ENCODE measurements around the gene ANO1.

ANO1 gene

DNA sequence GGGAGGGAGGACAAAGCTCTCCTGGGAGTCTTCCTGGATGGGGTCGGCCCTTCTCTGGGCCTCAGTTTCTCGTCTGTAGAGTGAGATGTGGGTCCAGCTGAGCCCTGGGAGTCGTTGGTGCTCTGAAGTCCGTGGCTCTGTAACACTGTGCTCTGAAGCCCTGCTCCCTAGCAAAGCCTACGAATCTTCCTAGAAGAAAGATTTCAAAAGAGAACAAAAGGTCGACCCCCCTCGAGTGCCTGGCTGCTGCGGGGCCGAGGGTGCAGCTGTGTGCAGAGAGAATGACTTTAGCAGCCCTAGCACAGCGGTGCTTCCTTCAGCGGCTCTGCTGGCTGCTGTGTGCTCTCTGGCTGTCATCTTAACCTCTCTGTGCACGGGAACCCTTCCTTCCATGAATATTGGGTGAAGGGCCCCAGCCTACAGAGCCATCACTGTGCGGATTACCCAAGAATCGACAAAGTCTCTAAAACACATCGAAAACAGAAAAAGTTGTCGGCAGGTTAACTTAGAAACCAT is 10.7 kb downstream of the ANO1 start:
- TF ChIP-seq, protein P1, sequence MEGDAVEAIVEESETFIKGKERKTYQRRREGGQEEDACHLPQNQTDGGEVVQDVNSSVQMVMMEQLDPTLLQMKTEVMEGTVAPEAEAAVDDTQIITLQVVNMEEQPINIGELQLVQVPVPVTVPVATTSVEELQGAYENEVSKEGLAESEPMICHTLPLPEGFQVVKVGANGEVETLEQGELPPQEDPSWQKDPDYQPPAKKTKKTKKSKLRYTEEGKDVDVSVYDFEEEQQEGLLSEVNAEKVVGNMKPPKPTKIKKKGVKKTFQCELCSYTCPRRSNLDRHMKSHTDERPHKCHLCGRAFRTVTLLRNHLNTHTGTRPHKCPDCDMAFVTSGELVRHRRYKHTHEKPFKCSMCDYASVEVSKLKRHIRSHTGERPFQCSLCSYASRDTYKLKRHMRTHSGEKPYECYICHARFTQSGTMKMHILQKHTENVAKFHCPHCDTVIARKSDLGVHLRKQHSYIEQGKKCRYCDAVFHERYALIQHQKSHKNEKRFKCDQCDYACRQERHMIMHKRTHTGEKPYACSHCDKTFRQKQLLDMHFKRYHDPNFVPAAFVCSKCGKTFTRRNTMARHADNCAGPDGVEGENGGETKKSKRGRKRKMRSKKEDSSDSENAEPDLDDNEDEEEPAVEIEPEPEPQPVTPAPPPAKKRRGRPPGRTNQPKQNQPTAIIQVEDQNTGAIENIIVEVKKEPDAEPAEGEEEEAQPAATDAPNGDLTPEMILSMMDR (conservative IDR thresholded peaks at IDR 0.05; ENCODE audit: low read depth, low read length): no peak
- Histone ChIP-seq H3K36me3 (ENCODE audit: insufficient read depth) (no peaks in the 10 kb centered on the region), H3K4me2 (no peak overlapping the region), H3K4me3 (IDR thresholded peaks at IDR 0.05; ENCODE audit: insufficient read depth, low read depth, low read length) (no peak overlapping the region), H3K79me2 (ENCODE audit: insufficient read depth, low read depth) (no peaks in the 10 kb centered on the region), H4K20me1 (ENCODE audit: insufficient read depth) (no peaks in the 10 kb centered on the region), H3K27me3 (ENCODE audit: insufficient read depth, low read depth) (peaks cover 8% of the 10 kb centered on the region; the same call in 1 of the 2 replicates), H3K9ac (no peak overlapping the region), H3K4me1 (ENCODE audit: low read depth, poor library complexity, severe bottlenecking) (no peaks in the 10 kb centered on the region), H3K27ac (no peak overlapping the region), H2AFZ (ENCODE audit: low read depth) (no peak overlapping the region)

DNA sequence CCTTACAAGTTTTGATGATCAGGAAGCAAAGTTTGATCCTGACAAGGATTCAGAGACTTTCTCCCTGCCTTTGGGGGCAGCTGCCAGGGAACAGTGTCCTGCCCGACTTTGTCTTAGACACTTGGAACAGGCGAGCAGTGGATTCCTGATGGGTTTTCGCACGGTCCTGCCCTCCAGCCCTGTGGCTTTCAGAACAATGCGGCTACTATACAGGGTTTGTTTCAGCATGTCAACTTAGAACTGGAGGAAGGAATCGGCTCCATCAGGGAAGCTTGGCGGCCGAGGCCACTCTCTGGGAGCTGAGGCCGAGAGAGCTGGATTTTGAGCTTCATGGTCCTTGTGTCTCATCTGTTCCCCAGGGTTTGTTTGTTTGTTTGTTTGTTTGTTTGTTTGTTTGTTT is 11.5 kb downstream of the ANO1 start:
- no peak overlapping the region for H2AFZ ChIP-seq (ENCODE audit: low read depth)
- no peak overlapping the region for H3K4me2 ChIP-seq
- H3K36me3 ChIP-seq (ENCODE audit: insufficient read depth): no peaks in the 10 kb centered on the region
- no peaks in the 10 kb centered on the region for H3K79me2 ChIP-seq (ENCODE audit: insufficient read depth, low read depth)
- no peaks in the 10 kb centered on the region for H4K20me1 ChIP-seq (ENCODE audit: insufficient read depth)
- no peak overlapping the region for H3K27ac ChIP-seq
- TF ChIP-seq, protein P1 (conservative IDR thresholded peaks at IDR 0.05; ENCODE audit: low read depth, low read length): no peak
- H3K4me3 ChIP-seq (IDR thresholded peaks at IDR 0.05; ENCODE audit: insufficient read depth, low read depth, low read length): no peak overlapping the region
- H3K27me3 ChIP-seq (ENCODE audit: insufficient read depth, low read depth): peaks cover 8% of the 10 kb centered on the region; the same call in 1 of the 2 replicates
- no peak overlapping the region for H3K9ac ChIP-seq
- H3K4me1 ChIP-seq (ENCODE audit: low read depth, poor library complexity, severe bottlenecking): no peaks in the 10 kb centered on the region

DNA sequence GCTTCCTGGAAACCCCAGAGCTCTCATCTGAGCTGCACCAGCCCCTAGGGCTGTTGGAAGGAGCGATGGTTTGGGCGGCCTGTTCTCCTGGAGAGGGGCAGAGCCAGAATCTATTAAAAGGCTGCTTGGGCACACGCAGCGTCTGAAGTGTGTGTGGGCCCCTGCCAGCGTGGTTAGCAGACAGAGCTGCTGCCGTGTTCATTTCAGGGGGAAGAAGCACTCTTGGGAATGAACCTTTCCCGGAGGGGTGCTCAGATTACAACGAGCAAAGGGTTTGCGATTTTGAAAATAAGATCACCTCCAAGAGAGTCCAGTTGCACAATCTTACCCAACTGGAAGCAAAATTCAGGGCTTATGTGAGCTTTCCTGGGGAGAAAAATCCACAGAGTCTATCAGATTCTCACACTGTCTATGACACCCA is 12.9 kb downstream of the ANO1 start:
- Histone ChIP-seq H3K9ac (no peak overlapping the region), H3K79me2 (ENCODE audit: insufficient read depth, low read depth) (no peaks in the 10 kb centered on the region), H3K4me2 (no peak overlapping the region), H3K4me3 (IDR thresholded peaks at IDR 0.05; ENCODE audit: insufficient read depth, low read depth, low read length) (no peak overlapping the region), H3K36me3 (ENCODE audit: insufficient read depth) (no peaks in the 10 kb centered on the region), H3K27me3 (ENCODE audit: insufficient read depth, low read depth) (peaks cover 8% of the 10 kb centered on the region; the same call in 1 of the 2 replicates), H2AFZ (ENCODE audit: low read depth) (no peak overlapping the region), H3K27ac (no peak overlapping the region), H4K20me1 (ENCODE audit: insufficient read depth) (no peaks in the 10 kb centered on the region), H3K4me1 (ENCODE audit: low read depth, poor library complexity, severe bottlenecking) (no peaks in the 10 kb centered on the region)
- TF ChIP-seq, protein P1 (conservative IDR thresholded peaks at IDR 0.05; ENCODE audit: low read depth, low read length): no peak

DNA sequence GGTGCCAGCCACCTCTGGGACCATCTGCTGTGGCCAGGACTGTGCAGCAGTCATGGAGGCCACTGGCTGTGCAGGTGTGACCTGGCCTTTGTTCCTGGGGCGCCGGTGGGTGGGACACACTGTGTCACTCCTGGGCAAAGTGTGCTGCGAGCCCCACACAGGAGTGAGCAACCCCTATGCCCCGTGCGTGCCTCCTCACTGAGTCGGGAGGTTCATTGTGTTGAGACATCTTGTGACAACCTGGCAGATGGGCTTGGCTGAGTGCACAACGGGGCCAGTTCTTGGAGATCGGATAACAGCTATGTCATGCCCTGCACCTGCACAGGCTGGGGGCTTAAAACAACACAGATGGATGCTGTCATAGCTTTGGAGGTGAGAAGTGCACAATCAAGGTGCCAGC is 13.5 kb downstream of the ANO1 start:
- no peak overlapping the region for H2AFZ ChIP-seq (ENCODE audit: low read depth)
- no peaks in the 10 kb centered on the region for H3K79me2 ChIP-seq (ENCODE audit: insufficient read depth, low read depth)
- H3K4me3 ChIP-seq (IDR thresholded peaks at IDR 0.05; ENCODE audit: insufficient read depth, low read depth, low read length): no peak overlapping the region
- no peaks in the 10 kb centered on the region for H3K4me1 ChIP-seq (ENCODE audit: low read depth, poor library complexity, severe bottlenecking)
- no peak overlapping the region for H3K27ac ChIP-seq
- H3K27me3 ChIP-seq (ENCODE audit: insufficient read depth, low read depth): peaks cover 10% of the 10 kb centered on the region; the same call in 1 of the 2 replicates
- no peak overlapping the region for H3K9ac ChIP-seq
- H4K20me1 ChIP-seq (ENCODE audit: insufficient read depth): no peaks in the 10 kb centered on the region
- TF ChIP-seq, protein P1 (conservative IDR thresholded peaks at IDR 0.05; ENCODE audit: low read depth, low read length): no peak
- no peak overlapping the region for H3K4me2 ChIP-seq
- no peaks in the 10 kb centered on the region for H3K36me3 ChIP-seq (ENCODE audit: insufficient read depth)

Data from KMS-11 (cell line).